Spleen (tissue), 11 donors: ENCODE results near the gene NFE2. TPM values are rescaled to one million over a fixed set of nuclear protein-coding genes. Genes with fewer than 3 reads are reported as not detected.

ENCODE experiments used
- DNase-seq: peaks from one replicate; pipeline ENCODE4 v3.0.0-alpha.2; 2020
- H3K27ac ChIP-seq, 8 donors: fragments of 200-600 bp; sonication (generic) in 7 of 8; 1 replicate in 4 of 8; 2 replicates in 4 of 8; pipeline versions ENCODE4 v1.5.0 to v1.8.0; 2016 to 2021; ENCODE audit warnings: inconsistent platforms in 4 of 8, mild to moderate bottlenecking in 4 of 8, moderate library complexity in 1 of 8
- H3K27me3 ChIP-seq, 7 donors: fragments of 200-600 bp; sonication (generic) in 6 of 7; replicated peaks in 1 of 7; 1 replicate in 4 of 7; 2 replicates in 3 of 7; pipeline versions ENCODE4 v1.5.0 to v1.8.0; 2016 to 2021; ENCODE audit warnings: inconsistent platforms in 3 of 7, mild to moderate bottlenecking in 1 of 7
- H3K36me3 ChIP-seq, 6 donors: fragments of 200-600 bp; sonication (generic) in 5 of 6; 1 replicate in 4 of 6; 2 replicates in 2 of 6; pipeline versions ENCODE4 v1.5.0 to v1.8.0; 2016 to 2021; ENCODE audit warnings: inconsistent platforms in 2 of 6
- H3K4me1 ChIP-seq, 6 donors: fragments of 200-600 bp; sonication (generic) in 5 of 6; 1 replicate in 3 of 6; 2 replicates in 3 of 6; pipeline versions ENCODE4 v1.5.0 to v1.8.0; 2016 to 2021; ENCODE audit warnings: inconsistent platforms in 3 of 6
- H3K4me3 ChIP-seq, 8 donors: fragments of 200-600 bp; sonication (generic) in 7 of 8; 1 replicate in 4 of 8; 2 replicates in 4 of 8; pipeline versions ENCODE4 v1.5.0 to v1.8.0; 2016 to 2021; ENCODE audit warnings: inconsistent platforms in 4 of 8, mild to moderate bottlenecking in 4 of 8, moderate library complexity in 2 of 8
- H3K9me3 ChIP-seq, 8 donors: fragments of 200-600 bp; sonication (generic) in 7 of 8; 1 replicate in 4 of 8; 2 replicates in 4 of 8; pipeline versions ENCODE4 v1.5.0 to v1.8.0; 2016 to 2021; ENCODE audit warnings: inconsistent platforms in 4 of 8
- CTCF ChIP-seq, 11 experiments: fragments of 200-600 bp in 7 of 11; fragments of 450-650 bp in 4 of 11; sonication (generic) in 4 of 11; IDR thresholded peaks in 8 of 11; conservative IDR thresholded peaks in 3 of 11; 1 replicate in 7 of 11; 2 replicates in 4 of 11; pipeline versions ENCODE4 v1.4.0 to v1.8.0; 2016 to 2021; ENCODE audit warnings: antibody characterized with exemption in 11 of 11, inconsistent platforms in 4 of 11, mild to moderate bottlenecking in 1 of 11
- POLR2A ChIP-seq, 3 donors: fragments of 450-650 bp; IDR thresholded peaks; one replicate each; pipeline ENCODE4 v1.5.1; 2017; ENCODE audit warnings: antibody characterized with exemption in 3 of 3, mild to moderate bottlenecking in 1 of 3
- POLR2AphosphoS5 ChIP-seq, 3 donors: sonication (generic); formaldehyde crosslinking; IDR thresholded peaks; one replicate each; pipeline ENCODE4 v1.5.1; 2017; ENCODE audit warnings: antibody characterized with exemption in 3 of 3
- WGBS, 5 donors: extraction: QIAGEN DNeasy Blood & Tissue Kit in 3 of 5; methylation state at CpG; one replicate each; pipeline versions ENCODE4 v1.1.5 to v1.1.7; 2013 to 2018; 5-methylcytosine and 5-hydroxymethylcytosine counted together
- intact Hi-C: fragments of 100-400 bp; cut with DNase I; formaldehyde crosslinking; loops from one replicate; pipeline ENCODE4 v1.15.0; 2023; ENCODE audit warnings: low total_unique reads
- polyA plus RNA-seq, 3 donors: library from polyadenylated mRNA; stranded (reverse); fragments of 200-250 nt; gene quantifications; one replicate each; pipeline ENCODE4 v1.2.1, GENCODE V29; 2013
- total RNA-seq, 7 donors: library from RNA; depleted of rRNA in 3 of 7; stranded (reverse); fragments of >200 nt in 3 of 7; fragmentation: NEBNext Ultra II Directional in 4 of 7; extraction: Animal tissue kit (Norgen Biotek cat#: 25700) in 4 of 7; gene quantifications; one replicate each; pipeline versions ENCODE4 v1.1.0 to v1.2.1, GENCODE V29; 2016 to 2021
- donor health status: healthy with polysubstance abuse.
- donor health status: DM: no; HTN: no; CAD: no; lungs with moderate emphysema.
- donor health status: DM: no; HTN: no; CAD: no.
- donor health status: Bipolar disorder and iron deficiency.
- donor health status: healthy.
- donor health status: DM: no; HTN: no; CAD: no.
- donor health status: DM: yes; HTN: yes; CAD: no.

Gene NFE2
- total and polyA plus RNA-seq, 10 donors, result 2.4 to 93.7 (median 24.7) TPM

DNA sequence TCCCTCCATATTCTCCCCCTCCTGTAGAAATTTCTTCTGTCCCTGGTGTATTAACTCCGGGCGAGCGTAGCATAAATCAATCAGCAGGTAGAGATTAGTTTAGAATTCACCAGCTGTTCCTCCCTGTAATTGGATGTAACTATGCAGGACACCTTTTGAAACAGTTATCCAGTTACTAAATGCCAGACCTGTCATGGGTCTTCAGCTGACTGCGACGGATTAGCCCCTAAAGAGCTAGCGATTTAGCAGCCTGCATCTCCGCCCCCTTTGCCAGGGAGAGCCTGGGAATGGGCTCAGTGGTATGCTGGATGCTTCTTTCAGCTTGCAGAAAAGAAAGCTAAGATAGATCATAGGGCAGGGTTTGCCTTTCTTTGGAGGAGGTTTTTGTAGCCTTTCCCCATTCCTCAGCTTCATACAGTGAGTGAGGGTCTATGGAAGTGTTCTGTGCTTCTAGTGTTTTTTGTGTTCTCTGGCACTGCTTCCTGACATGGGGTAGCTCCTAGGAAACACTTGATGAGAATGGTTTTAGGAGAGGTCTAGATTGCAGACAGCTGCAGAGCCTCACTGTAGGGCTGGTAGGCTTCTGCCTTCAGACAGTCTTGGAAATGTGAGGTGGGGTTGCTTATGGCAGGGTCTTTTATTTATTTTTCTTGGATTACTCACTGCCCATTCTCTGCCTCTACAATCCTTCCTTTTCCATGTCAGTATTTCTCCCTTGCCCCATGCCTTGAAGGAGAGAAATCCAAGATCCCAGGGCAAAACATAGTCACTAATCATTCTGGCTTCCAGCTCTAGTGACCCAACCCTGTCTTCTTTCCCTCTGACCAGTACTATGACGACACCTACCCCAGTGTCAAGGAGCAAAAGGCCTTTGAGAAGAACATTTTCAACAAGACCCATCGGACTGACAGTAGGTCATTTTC lies 40.8 kb upstream of the NFE2 start:
- H3K4me3 ChIP-seq, result no peak overlapping the region
- H3K9me3 ChIP-seq, result no peaks in the 10 kb centered on the region
- H3K36me3 ChIP-seq, result peaks cover 0 to 71% (median 63%) of the 10 kb centered on the region in 6 donors
- WGBS, 5 donors, result 89 to 94% (median 93%) methylated on average over 9 of the region's 9 CpGs
- H3K27me3 ChIP-seq, result no peaks in the 10 kb centered on the region
- no peak for DNase-seq
- intact Hi-C loops, result no loop called here
- no peak overlapping the region for H3K27ac ChIP-seq
- TF ChIP-seq CTCF (IDR thresholded peaks at IDR 0.05 in 8 of 11, conservative IDR thresholded peaks at IDR 0.05 in 3 of 11), result no peak
- TF ChIP-seq POLR2A (IDR thresholded peaks at IDR 0.05), result no peak
- peaks cover 9 to 40% (median 16%) of the 10 kb centered on the region in 6 donors for H3K4me1 ChIP-seq

DNA sequence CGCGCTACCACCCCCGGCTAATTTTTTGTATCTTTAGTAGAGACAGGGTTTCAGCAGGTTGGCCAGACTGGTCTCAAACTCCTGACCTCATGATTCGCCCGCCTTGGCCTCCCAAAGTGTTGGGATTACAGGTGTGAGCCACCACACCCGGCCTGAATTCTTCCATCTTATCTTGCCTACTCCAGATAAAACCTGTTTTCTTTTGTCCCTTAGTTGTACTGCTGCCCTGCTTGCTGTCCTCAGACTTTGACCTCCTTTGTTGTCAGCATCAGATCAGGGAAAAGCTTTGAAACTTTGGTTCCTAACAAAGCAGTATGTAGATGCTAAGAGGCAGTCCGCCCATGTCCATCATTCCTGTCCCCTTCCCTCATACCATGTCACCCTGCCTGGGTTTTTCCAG lies 40.0 kb upstream of the NFE2 start:
- WGBS, 5 donors, result 92 to 96% (median 95%) methylated on average over 7 of the region's 7 CpGs
- peaks cover 0 to 63% (median 55%) of the 10 kb centered on the region in 6 donors for H3K36me3 ChIP-seq
- no peak for DNase-seq
- H3K4me1 ChIP-seq, result peaks cover 9 to 48% (median 19%) of the 10 kb centered on the region in 6 donors
- no peak overlapping the region for H3K27ac ChIP-seq
- no peak overlapping the region for H3K4me3 ChIP-seq
- H3K9me3 ChIP-seq, result no peaks in the 10 kb centered on the region
- no peaks in the 10 kb centered on the region for H3K27me3 ChIP-seq
- intact Hi-C loops, result no loop called here
- TF ChIP-seq POLR2A (IDR thresholded peaks at IDR 0.05) (no peak), CTCF (IDR thresholded peaks at IDR 0.05 in 8 of 11, conservative IDR thresholded peaks at IDR 0.05 in 3 of 11) (no peak), POLR2AphosphoS5 (IDR thresholded peaks at IDR 0.05) (no peak)

DNA sequence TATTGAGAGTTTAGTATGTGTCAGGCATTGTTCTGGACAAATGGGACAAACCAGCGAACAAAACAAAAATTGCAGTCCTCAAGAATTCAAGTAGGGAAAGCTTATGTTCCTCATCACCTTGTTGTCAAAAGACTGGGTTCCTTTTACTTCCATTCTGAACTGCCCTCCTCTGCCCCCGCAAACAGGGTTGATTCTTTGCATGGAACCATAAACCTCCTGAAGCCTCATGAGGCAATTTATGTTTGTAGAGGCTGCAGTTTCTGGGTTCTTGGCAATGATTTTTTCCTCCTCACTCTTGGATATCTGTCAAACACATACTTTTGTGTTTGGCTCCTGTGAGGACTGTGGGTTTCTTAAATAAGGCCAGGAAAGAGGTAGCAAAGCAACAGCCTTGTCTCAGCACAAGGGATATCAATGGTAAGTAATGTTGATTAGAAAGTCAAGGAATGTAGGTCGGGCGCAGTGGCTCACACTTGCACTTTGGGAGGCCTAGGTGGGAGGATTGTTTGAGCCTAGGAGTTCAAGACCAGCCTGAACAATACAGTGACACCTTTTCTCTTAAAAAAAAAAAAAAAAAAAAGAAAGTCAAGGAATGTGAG lies 38.0 kb upstream of the NFE2 start:
- Histone ChIP-seq H3K27ac (no peak overlapping the region), H3K4me3 (no peak overlapping the region)

More for the DNA sequence above, 38.0 kb upstream of the NFE2 start:
- H3K9me3 ChIP-seq, result no peaks in the 10 kb centered on the region
- DNase-seq, result no peak
- intact Hi-C loops, result no loop called here
- 88 to 96% (median 94%) methylated on average over 4 of the region's 4 CpGs for WGBS, 5 donors
- H3K36me3 ChIP-seq, result peaks cover 0 to 48% (median 35%) of the 10 kb centered on the region in 6 donors
- TF ChIP-seq POLR2AphosphoS5 (IDR thresholded peaks at IDR 0.05), result no peak
- no peak for TF ChIP-seq POLR2A (IDR thresholded peaks at IDR 0.05)
- no peak for TF ChIP-seq CTCF (IDR thresholded peaks at IDR 0.05 in 8 of 11, conservative IDR thresholded peaks at IDR 0.05 in 3 of 11)
- no peaks in the 10 kb centered on the region for H3K27me3 ChIP-seq
- H3K4me1 ChIP-seq, result peaks cover 11 to 59% (median 27%) of the 10 kb centered on the region in 6 donors
